ENCODE data around the gene STAT4.

DNA sequence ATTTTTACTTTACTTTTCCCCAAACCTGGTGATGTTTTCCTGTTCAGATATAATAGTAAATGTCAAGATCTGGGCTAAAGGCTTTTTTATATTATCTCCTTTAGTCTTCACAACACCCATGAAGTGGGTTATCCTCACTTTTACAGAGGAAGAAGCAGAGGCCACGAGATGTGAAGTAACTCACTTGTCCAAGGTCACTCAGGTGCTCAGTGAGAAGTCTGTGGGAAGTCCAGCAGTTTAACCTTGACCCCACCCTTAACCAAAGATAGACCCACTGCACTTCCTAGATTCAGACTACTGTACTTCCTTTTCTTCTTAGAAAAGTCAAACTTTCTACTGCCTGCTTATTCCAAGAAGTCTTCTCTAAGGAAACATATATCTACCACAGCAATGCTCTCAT is 80.5 kb downstream of the STAT4 start:
- TF ChIP-seq, protein P1, sequence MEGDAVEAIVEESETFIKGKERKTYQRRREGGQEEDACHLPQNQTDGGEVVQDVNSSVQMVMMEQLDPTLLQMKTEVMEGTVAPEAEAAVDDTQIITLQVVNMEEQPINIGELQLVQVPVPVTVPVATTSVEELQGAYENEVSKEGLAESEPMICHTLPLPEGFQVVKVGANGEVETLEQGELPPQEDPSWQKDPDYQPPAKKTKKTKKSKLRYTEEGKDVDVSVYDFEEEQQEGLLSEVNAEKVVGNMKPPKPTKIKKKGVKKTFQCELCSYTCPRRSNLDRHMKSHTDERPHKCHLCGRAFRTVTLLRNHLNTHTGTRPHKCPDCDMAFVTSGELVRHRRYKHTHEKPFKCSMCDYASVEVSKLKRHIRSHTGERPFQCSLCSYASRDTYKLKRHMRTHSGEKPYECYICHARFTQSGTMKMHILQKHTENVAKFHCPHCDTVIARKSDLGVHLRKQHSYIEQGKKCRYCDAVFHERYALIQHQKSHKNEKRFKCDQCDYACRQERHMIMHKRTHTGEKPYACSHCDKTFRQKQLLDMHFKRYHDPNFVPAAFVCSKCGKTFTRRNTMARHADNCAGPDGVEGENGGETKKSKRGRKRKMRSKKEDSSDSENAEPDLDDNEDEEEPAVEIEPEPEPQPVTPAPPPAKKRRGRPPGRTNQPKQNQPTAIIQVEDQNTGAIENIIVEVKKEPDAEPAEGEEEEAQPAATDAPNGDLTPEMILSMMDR (conservative IDR thresholded peaks at IDR 0.05; ENCODE audit: low read depth, low read length), result no peak
- TF ChIP-seq EZH2 (IDR thresholded peaks at IDR 0.05; ENCODE audit: borderline replicate concordance, low read depth, low read length, poor library complexity, severe bottlenecking), result no peak

Measured in A673 (cell line).